K562 (cell line): ENCODE measurements around the gene QKI. TPM values are rescaled to one million over a fixed set of nuclear protein-coding genes. Genes with fewer than 3 reads are reported as not detected.
A peak's percentile ranks its signal among the peaks of the same experiment; 100 is the strongest.

Source experiments
- BCL6 ChIP-seq: fragments of 250-450 bp; sonication (Bioruptor Pico); IDR thresholded peaks from 2 replicates; pipeline ENCODE4 v1.4.0; 2020
- CBX8 ChIP-seq: fragments of 200-600 bp; sonication (generic); IDR thresholded peaks from 2 replicates; pipeline ENCODE4 v1.6.1; 2012; ENCODE audit warnings: borderline replicate concordance, mixed run types, low read depth, mild to moderate bottlenecking, moderate library complexity, mixed read lengths, low read length, control low read depth, inconsistent platforms; ENCODE audit not compliant: poor library complexity, severe bottlenecking; ENCODE audit errors: extremely low read depth
- GABPA ChIP-seq: fragments of 200-800 bp; sonication (Bioruptor generic); conservative IDR thresholded peaks from 2 replicates; pipeline ENCODE4 v1.6.1; 2016; ENCODE audit warnings: low read depth, missing genetic modification characterization, missing compliant biosample characterization
- HNRNPH1 ChIP-seq: fragments of 200-400 bp; formaldehyde crosslinking; optimal IDR thresholded peaks from 2 replicates; pipeline ENCODE3; 2017; ENCODE audit warnings: low read depth, mild to moderate bottlenecking, low read length, moderate library complexity
- LARP7 ChIP-seq: fragments of 450-650 bp; IDR thresholded peaks from 2 replicates; pipeline ENCODE4 v1.6.1; 2016
- NCOA4 ChIP-seq: fragments of 450-650 bp; IDR thresholded peaks from 2 replicates; pipeline ENCODE4 v1.6.1; 2018; ENCODE audit warnings: mild to moderate bottlenecking; ENCODE audit not compliant: partially characterized antibody
- NR2C2 ChIP-seq, 2 experiments: fragments of 200-800 bp in 1 of 2; sonication (Bioruptor generic) in 1 of 2; sonication (generic) in 1 of 2; formaldehyde crosslinking in 1 of 2; IDR thresholded peaks; 2 replicates each; pipeline versions ENCODE4 v1.6.1 to v1.8.0; 2016 to 2022; ENCODE audit warnings: mild to moderate bottlenecking in 1 of 2, missing compliant biosample characterization in 1 of 2, missing genetic modification characterization in 1 of 2, missing genetic modification reagents in 1 of 2
- NRF1 ChIP-seq, 2 experiments: fragments of 450-650 bp; IDR thresholded peaks in 1 of 2; conservative IDR thresholded peaks in 1 of 2; 2 replicates each; pipeline ENCODE4 v1.6.1; 2014; ENCODE audit warnings: mild to moderate bottlenecking in 2 of 2
- TARDBP ChIP-seq: fragments of 450-650 bp; IDR thresholded peaks from 2 replicates; pipeline ENCODE4 v1.6.1; 2016
- TOE1 ChIP-seq, 2 experiments: fragments of 450-650 bp in 1 of 2; sonication (generic) in 1 of 2; formaldehyde crosslinking in 1 of 2; IDR thresholded peaks; 2 replicates each; pipeline versions ENCODE4 v1.7.1 to v1.8.0; 2016 to 2022; ENCODE audit warnings: borderline replicate concordance in 2 of 2, mild to moderate bottlenecking in 2 of 2, antibody characterized with exemption in 1 of 2, inconsistent platforms in 1 of 2, low read depth in 1 of 2, missing genetic modification reagents in 1 of 2, moderate library complexity in 1 of 2
- TSC22D4 ChIP-seq: fragments of 450-650 bp; IDR thresholded peaks from 2 replicates; pipeline ENCODE4 v1.6.1; 2016; ENCODE audit warnings: missing genetic modification characterization, missing biosample characterization, control low read depth
- ZNF146 ChIP-seq: IDR thresholded peaks from one replicate; pipeline ENCODE4 v1.6.1; 2018; ENCODE audit warnings: missing compliant biosample characterization; ENCODE audit not compliant: unreplicated experiment
- ZNF695 ChIP-seq: fragments of 450-650 bp; formaldehyde crosslinking; IDR thresholded peaks from 2 replicates; pipeline ENCODE4 v1.4.0; 2020; ENCODE audit warnings: mild to moderate bottlenecking, moderate library complexity
- polyA plus RNA-seq, 8 experiments: library from polyadenylated mRNA; depleted of rRNA in 4 of 8; stranded (reverse) in 5 of 8; unstranded in 3 of 8; fragments of >200 nt; fragmentation: Nextera tagmentation in 2 of 8; fragmentation: Illumina TruSeq in 1 of 8; extraction: Ambion mirVana in 2 of 8; extraction: Trizol in 1 of 8; gene quantifications; 2 replicates each; pipeline versions ENCODE4 v1.2.1 to v1.2.3, GENCODE V29; 2011 to 2014; ENCODE audit warnings: inconsistent platforms in 1 of 8, missing spikeins in 1 of 8
- total RNA-seq, 7 experiments: library from RNA; depleted of rRNA in 6 of 7; stranded (reverse); fragments of >200 nt in 6 of 7; fragmentation: Illumina TruSeq in 2 of 7; extraction: Trizol in 2 of 7; gene quantifications; 2 replicates each; pipeline versions ENCODE4 v1.2.1 to v1.2.3, GENCODE V29; 2011 to 2021; ENCODE audit warnings: low replicate concordance in 1 of 7
- TF ChIP-seq, protein P1 (sequence below): fragments of 250-450 bp; sonication (Bioruptor Pico); IDR thresholded peaks from 2 replicates; pipeline ENCODE4 v1.8.0; 2021; ENCODE audit warnings: mild to moderate bottlenecking, moderate library complexity
- TF ChIP-seq, protein P2 (sequence below): fragments of 450-650 bp; formaldehyde crosslinking; IDR thresholded peaks from 2 replicates; pipeline ENCODE4 v1.4.0; 2020; ENCODE audit warnings: mild to moderate bottlenecking, moderate library complexity
- TF ChIP-seq, protein P3 (sequence below): sonication (generic); formaldehyde crosslinking; IDR thresholded peaks from 2 replicates; pipeline ENCODE4 v1.8.0; 2022; ENCODE audit warnings: mild to moderate bottlenecking, low read depth, missing genetic modification reagents
- TF ChIP-seq, protein P4 (sequence below): sonication (generic); formaldehyde crosslinking; IDR thresholded peaks from 2 replicates; pipeline ENCODE4 v1.8.0; 2022; ENCODE audit warnings: missing genetic modification reagents, mild to moderate bottlenecking, moderate library complexity, borderline replicate concordance
- TF ChIP-seq, protein P5 (sequence below): fragments of 450-650 bp; IDR thresholded peaks from 2 replicates; pipeline ENCODE4 v1.6.1; 2018; ENCODE audit not compliant: partially characterized antibody

The QKI gene
- total and polyA plus RNA-seq, 9 of the 15 experiments (the other 6 are each of a cell fraction or from before 2014, with no cell fraction given) = 20.4 to 215 (median 123) TPM

DNA sequence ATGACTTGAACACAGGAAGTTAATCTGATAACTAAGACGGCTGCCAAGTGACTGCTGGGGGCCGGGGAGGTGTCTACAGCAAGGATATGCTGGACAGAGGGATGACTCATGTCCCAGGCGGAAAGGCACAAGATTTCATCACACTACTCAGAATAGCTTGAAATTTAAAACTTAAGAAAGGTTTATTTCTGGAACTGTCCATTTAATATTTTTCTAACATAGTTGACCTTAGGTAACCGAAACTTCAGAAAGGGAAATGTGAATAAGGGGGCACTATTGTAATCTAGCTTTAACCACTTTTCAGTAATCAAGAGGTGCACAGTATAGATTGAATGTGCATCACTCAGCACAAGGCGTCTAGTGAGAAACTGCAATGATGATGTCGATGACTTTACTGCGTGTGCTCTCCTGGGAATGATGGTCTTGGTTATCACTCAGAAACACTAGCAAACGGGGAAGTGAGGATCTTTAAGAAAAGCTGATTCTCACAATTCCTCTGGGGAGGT, 171.5 kb downstream of the QKI start (continued):
- TF ChIP-seq, protein P1, sequence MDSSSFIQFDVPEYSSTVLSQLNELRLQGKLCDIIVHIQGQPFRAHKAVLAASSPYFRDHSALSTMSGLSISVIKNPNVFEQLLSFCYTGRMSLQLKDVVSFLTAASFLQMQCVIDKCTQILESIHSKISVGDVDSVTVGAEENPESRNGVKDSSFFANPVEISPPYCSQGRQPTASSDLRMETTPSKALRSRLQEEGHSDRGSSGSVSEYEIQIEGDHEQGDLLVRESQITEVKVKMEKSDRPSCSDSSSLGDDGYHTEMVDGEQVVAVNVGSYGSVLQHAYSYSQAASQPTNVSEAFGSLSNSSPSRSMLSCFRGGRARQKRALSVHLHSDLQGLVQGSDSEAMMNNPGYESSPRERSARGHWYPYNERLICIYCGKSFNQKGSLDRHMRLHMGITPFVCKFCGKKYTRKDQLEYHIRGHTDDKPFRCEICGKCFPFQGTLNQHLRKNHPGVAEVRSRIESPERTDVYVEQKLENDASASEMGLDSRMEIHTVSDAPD (CRISPR knock-in tag) = no peak
- TF ChIP-seq, protein P2, sequence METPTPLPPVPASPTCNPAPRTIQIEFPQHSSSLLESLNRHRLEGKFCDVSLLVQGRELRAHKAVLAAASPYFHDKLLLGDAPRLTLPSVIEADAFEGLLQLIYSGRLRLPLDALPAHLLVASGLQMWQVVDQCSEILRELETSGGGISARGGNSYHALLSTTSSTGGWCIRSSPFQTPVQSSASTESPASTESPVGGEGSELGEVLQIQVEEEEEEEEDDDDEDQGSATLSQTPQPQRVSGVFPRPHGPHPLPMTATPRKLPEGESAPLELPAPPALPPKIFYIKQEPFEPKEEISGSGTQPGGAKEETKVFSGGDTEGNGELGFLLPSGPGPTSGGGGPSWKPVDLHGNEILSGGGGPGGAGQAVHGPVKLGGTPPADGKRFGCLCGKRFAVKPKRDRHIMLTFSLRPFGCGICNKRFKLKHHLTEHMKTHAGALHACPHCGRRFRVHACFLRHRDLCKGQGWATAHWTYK (CRISPR knock-in tag) = no peak
- TF ChIP-seq NCOA4 (no peak), TSC22D4 (tag) (no peak), LARP7 (no peak), ZNF695 (CRISPR knock-in tag) (no peak), BCL6 (no peak), NR2C2 (CRISPR knock-in tag; IDR thresholded peaks at IDR 0.05) (no peak), NR2C2 (tag; IDR thresholded peaks at IDR 0.05) (peak; percentile 35; the same call in 1 of the 2 replicates), GABPA (tag) (peak; percentile 59), CBX8 (no peak), NRF1 (conservative IDR thresholded peaks at IDR 0.05 in 1 of 2, IDR thresholded peaks at IDR 0.05 in 1 of 2) (no peak; a peak in 1 of 4 replicates), TOE1 (IDR thresholded peaks at IDR 0.05; ENCODE audit: borderline replicate concordance) (no peak), TOE1 (CRISPR knock-in tag; IDR thresholded peaks at IDR 0.05; ENCODE audit: borderline replicate concordance, low read depth) (no peak), HNRNPH1 (no peak), TARDBP (no peak), ZNF146 (CRISPR knock-in tag) (no peak)
- TF ChIP-seq, protein P3, sequence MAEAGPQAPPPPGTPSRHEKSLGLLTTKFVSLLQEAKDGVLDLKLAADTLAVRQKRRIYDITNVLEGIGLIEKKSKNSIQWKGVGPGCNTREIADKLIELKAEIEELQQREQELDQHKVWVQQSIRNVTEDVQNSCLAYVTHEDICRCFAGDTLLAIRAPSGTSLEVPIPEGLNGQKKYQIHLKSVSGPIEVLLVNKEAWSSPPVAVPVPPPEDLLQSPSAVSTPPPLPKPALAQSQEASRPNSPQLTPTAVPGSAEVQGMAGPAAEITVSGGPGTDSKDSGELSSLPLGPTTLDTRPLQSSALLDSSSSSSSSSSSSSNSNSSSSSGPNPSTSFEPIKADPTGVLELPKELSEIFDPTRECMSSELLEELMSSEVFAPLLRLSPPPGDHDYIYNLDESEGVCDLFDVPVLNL (CRISPR knock-in tag) = no peak
- TF ChIP-seq, protein P4, sequence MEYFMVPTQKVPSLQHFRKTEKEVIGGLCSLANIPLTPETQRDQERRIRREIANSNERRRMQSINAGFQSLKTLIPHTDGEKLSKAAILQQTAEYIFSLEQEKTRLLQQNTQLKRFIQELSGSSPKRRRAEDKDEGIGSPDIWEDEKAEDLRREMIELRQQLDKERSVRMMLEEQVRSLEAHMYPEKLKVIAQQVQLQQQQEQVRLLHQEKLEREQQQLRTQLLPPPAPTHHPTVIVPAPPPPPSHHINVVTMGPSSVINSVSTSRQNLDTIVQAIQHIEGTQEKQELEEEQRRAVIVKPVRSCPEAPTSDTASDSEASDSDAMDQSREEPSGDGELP (CRISPR knock-in tag) = no peak; the same call in 1 of the 2 replicates
- TF ChIP-seq, protein P5, sequence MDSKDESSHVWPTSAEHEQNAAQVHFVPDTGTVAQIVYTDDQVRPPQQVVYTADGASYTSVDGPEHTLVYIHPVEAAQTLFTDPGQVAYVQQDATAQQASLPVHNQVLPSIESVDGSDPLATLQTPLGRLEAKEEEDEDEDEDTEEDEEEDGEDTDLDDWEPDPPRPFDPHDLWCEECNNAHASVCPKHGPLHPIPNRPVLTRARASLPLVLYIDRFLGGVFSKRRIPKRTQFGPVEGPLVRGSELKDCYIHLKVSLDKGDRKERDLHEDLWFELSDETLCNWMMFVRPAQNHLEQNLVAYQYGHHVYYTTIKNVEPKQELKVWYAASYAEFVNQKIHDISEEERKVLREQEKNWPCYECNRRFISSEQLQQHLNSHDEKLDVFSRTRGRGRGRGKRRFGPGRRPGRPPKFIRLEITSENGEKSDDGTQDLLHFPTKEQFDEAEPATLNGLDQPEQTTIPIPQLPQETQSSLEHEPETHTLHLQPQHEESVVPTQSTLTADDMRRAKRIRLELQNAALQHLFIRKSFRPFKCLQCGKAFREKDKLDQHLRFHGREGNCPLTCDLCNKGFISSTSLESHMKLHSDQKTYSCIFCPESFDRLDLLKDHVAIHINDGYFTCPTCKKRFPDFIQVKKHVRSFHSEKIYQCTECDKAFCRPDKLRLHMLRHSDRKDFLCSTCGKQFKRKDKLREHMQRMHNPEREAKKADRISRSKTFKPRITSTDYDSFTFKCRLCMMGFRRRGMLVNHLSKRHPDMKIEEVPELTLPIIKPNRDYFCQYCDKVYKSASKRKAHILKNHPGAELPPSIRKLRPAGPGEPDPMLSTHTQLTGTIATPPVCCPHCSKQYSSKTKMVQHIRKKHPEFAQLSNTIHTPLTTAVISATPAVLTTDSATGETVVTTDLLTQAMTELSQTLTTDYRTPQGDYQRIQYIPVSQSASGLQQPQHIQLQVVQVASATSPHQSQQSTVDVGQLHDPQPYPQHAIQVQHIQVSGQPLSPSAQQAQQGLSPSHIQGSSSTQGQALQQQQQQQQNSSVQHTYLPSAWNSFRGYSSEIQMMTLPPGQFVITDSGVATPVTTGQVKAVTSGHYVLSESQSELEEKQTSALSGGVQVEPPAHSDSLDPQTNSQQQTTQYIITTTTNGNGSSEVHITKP = peak; percentile 83
